ENCODE measurements around the gene SPRR2E.
"Not testable (repeated sequence)": the region's sequence is repeated elsewhere in the genome, so short reads cannot be mapped to it uniquely, and the experiment has no call there.

The SPRR2E gene

DNA sequence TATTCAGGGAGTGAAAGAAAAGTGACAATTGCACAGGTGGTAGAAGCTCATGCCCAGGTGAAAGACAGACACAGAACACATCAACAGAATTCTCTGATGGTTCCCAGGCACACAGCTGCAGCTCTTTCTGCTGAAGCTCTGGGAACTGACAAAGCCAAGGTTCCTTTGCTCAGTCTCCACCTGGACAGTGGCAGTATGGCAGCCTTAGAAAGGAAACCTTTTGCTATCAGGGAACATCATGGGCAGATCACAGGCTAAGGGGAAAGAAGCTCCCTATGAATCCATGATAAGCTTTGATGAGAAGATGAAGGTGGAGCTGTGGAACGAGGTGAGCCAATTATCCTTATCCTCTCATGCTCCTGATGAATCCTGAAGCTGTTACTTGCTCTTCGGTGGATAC lies 24.1 kb downstream of the SPRR2E start:
- H3K36me3 ChIP-seq (ENCODE audit: control insufficient read depth, insufficient read depth, low read length): no peaks in the 10 kb centered on the region
- no peaks in the 10 kb centered on the region for H3K4me1 ChIP-seq (ENCODE audit: control insufficient read depth, insufficient read depth, low read length)
- no peaks in the 10 kb centered on the region for H3K9me3 ChIP-seq (ENCODE audit: control insufficient read depth, insufficient read depth, low read length)
- no peak overlapping the region for H3K27ac ChIP-seq (ENCODE audit: low read length)
- no CpG with 5 or more reads among the region's 2 CpGs for WGBS (ENCODE audit: insufficient coverage, insufficient read length)
- H3K4me3 ChIP-seq (ENCODE audit: low read length): no peak overlapping the region
- no peak for DNase-seq (ENCODE audit: low read depth, low spot score)
- no peaks in the 10 kb centered on the region for H3K27me3 ChIP-seq (ENCODE audit: control insufficient read depth, insufficient read depth, low read length)

DNA sequence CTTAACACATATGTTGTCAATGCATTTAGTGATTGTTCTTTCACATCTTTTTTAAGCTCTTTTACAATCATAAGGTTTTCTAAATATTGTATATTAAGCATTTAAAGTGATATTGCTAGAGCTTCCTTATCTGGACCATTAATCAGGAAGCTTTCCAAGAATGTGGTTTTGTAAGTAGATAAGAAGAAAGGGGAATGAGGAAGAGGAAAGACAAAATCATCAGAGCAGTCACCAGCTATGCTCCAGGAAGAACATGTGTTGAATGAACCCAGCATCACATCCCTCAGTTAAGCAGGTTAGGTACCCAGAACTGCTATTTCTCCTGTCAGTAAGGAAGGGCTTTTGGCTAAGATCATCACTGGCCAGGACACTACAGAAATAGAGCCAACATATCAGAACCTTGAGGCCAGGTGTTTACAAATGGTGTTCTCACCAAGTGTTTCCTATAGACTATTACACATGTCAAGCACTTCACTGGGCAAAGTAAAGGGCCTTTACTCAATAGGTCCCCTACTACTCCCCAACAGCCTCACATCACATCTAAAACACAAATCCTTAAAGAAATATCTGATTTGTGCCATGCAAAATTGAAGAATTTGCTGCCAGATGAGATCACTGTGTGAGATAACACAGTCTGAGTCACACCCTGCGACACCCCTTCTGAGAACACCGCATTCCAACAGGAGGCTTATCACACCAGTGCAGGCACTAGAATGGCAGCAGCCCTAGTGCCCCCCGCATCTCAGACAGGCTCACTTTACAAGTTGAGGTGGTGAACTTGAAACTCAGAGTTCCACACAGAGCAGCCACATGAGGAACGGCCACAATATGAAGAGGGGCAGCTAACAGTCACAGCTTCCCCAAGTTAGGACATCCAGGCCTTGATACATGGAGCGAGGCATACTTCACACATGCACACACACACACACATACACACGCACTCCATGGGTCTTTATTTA lies 35.2 kb downstream of the SPRR2E start:
- Histone ChIP-seq H3K27me3 (ENCODE audit: control insufficient read depth, insufficient read depth, low read length) (no peaks in the 10 kb centered on the region), H3K4me1 (ENCODE audit: control insufficient read depth, insufficient read depth, low read length) (no peaks in the 10 kb centered on the region), H3K9me3 (ENCODE audit: control insufficient read depth, insufficient read depth, low read length) (no peaks in the 10 kb centered on the region), H3K27ac (ENCODE audit: low read length) (no peak overlapping the region), H3K36me3 (ENCODE audit: control insufficient read depth, insufficient read depth, low read length) (no peaks in the 10 kb centered on the region), H3K4me3 (ENCODE audit: low read length) (no peak overlapping the region)
- no peak for DNase-seq (ENCODE audit: low read depth, low spot score)
- WGBS (ENCODE audit: insufficient coverage, insufficient read length): no CpG with 5 or more reads among the region's 6 CpGs

DNA sequence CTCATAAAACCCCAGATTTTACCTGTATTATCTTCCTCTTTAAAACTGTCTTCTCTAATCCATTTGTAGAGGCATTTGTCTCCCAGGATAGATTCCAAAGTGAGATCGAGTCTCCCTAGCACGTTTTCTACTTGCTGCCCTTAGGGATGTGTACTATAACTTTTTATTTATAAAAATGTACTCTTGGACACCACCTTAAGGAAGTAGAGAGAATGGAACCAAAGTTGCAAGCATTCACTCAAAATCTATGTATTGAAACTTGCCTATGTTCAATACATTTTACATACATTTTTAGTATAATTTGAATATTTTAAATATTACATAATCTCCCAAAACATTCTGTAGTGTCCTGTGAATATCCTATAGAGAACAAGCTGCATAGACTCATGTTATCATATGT lies 36.2 kb downstream of the SPRR2E start:
- Histone ChIP-seq H3K4me1 (ENCODE audit: control insufficient read depth, insufficient read depth, low read length) (no peaks in the 10 kb centered on the region), H3K27ac (ENCODE audit: low read length) (no peak overlapping the region), H3K36me3 (ENCODE audit: control insufficient read depth, insufficient read depth, low read length) (no peaks in the 10 kb centered on the region), H3K4me3 (ENCODE audit: low read length) (no peak overlapping the region), H3K27me3 (ENCODE audit: control insufficient read depth, insufficient read depth, low read length) (no peaks in the 10 kb centered on the region), H3K9me3 (ENCODE audit: control insufficient read depth, insufficient read depth, low read length) (no peaks in the 10 kb centered on the region)
- DNase-seq (ENCODE audit: low read depth, low spot score): no peak
- WGBS (ENCODE audit: insufficient coverage, insufficient read length): no CpG with 5 or more reads among the region's 2 CpGs

DNA sequence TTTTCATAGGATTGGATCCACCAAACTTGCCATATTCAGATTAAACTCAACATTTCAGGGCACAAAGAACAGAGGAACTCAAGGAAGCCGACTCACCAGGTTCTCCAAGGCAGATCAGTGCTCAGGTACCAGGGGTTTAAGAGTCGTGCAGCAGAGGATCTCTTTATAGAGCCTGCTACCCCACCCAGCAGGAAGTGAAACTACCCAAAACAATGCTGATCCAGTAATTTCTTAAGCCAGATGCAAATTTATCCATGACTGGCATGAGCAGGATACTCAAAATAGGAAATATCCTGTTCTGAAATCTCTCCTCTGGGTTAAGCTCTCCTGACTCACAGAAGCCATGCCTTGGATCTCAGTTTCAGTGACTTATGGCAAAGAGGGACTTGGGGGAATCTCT lies 37.0 kb downstream of the SPRR2E start, which contains the start of gene SPRR2A:
TSS of gene SPRR2A (minus strand) at position 138 of the 400 bp plus-strand sequence. CDS start 777 bp downstream, outside the sequence.
- Histone ChIP-seq H3K4me3 (ENCODE audit: low read length) (no peak within 1 kb of the TSS), H3K27me3 (ENCODE audit: control insufficient read depth, insufficient read depth, low read length) (no peaks in the 10 kb centered on the region), H3K27ac (ENCODE audit: low read length) (no peak within 1 kb of the TSS), H3K9me3 (ENCODE audit: control insufficient read depth, insufficient read depth, low read length) (no peaks in the 10 kb centered on the region), H3K4me1 (ENCODE audit: control insufficient read depth, insufficient read depth, low read length) (no peaks in the 10 kb centered on the region), H3K36me3 (ENCODE audit: control insufficient read depth, insufficient read depth, low read length) (no peaks in the 10 kb centered on the region)
- DNase-seq (ENCODE audit: low read depth, low spot score): no peak
- WGBS (ENCODE audit: insufficient coverage, insufficient read length): no CpG with 5 or more reads among the region's 2 CpGs

DNA sequence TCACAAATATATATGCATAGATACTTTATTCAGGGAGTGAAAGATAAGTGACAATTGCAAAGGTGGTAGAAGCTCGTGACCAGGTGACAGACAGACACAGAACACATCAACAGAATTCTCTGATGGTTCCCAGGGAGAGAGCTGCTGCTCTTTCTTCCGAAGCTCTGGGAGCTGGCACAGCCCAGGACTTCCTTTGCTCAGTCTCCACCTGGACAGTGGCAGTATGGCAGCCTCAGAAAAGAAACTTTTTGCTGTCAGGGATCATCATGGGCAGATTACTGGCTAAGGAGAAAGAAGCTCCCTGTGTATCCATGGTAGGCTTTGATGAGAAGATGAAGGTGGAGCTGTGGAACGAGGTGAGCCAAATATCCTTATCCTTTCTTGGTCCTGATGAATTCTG lies 38.2 kb downstream of the SPRR2E start:
- not testable (repeated sequence) for H3K27ac ChIP-seq (ENCODE audit: low read length); DNase-seq (ENCODE audit: low read depth, low spot score); H3K9me3 ChIP-seq (ENCODE audit: control insufficient read depth, insufficient read depth, low read length); H3K4me1 ChIP-seq (ENCODE audit: control insufficient read depth, insufficient read depth, low read length); H3K36me3 ChIP-seq (ENCODE audit: control insufficient read depth, insufficient read depth, low read length); H3K27me3 ChIP-seq (ENCODE audit: control insufficient read depth, insufficient read depth, low read length); H3K4me3 ChIP-seq (ENCODE audit: low read length)
- WGBS (ENCODE audit: insufficient coverage, insufficient read length): no CpG with 5 or more reads among the region's 3 CpGs

DNA sequence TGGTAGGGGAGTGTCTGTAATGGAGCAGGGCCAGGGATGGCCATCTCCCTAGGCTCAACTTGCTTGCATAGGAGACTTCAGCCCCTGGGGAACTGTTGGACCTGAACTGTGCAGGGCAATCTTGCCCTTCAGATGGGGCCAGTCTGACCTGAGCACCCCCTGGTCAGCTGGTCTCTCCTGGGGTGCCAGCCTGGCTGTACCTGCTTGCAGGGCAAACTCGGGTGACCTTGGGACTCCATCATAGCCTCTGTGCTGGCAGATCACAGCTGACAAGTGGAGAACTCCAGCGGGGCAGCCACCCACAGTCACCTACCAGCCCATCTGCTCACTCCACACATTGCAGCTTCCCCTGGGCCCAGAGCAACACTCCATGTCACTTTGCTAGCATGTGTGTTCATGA lies 45.1 kb downstream of the SPRR2E start:
- no peaks in the 10 kb centered on the region for H3K4me1 ChIP-seq (ENCODE audit: control insufficient read depth, insufficient read depth, low read length)
- no peak overlapping the region for H3K27ac ChIP-seq (ENCODE audit: low read length)
- H3K27me3 ChIP-seq (ENCODE audit: control insufficient read depth, insufficient read depth, low read length): no peaks in the 10 kb centered on the region
- no peaks in the 10 kb centered on the region for H3K36me3 ChIP-seq (ENCODE audit: control insufficient read depth, insufficient read depth, low read length)
- no peak overlapping the region for H3K4me3 ChIP-seq (ENCODE audit: low read length)
- DNase-seq (ENCODE audit: low read depth, low spot score): no peak
- H3K9me3 ChIP-seq (ENCODE audit: control insufficient read depth, insufficient read depth, low read length): no peaks in the 10 kb centered on the region
- WGBS (ENCODE audit: insufficient coverage, insufficient read length): no CpG with 5 or more reads among the region's 2 CpGs
